HL-60 (cell line): ENCODE results near the gene NPAS1.

Source experiments
- DNase-seq, 2 experiments: peaks; one replicate each; pipeline ENCODE4 v3.0.0-alpha.2; 2010 to 2020; ENCODE audit warnings: low read depth in 1 of 2, low spot score in 1 of 2
- H3K27ac ChIP-seq: fragments of 250-450 bp; sonication (Bioruptor Pico); replicated peaks from 2 replicates; pipeline ENCODE4 v1.5.1; 2020; ENCODE audit warnings: mild to moderate bottlenecking, moderate library complexity
- H3K27me3 ChIP-seq: fragments of 250-450 bp; sonication (Bioruptor Pico); 2 replicates; pipeline ENCODE4 v1.5.1; 2021; ENCODE audit warnings: mild to moderate bottlenecking, moderate library complexity; ENCODE audit not compliant: insufficient read depth, poor library complexity, severe bottlenecking
- H3K4me3 ChIP-seq: replicated peaks from 2 replicates; pipeline ENCODE4 v1.5.1; 2011; ENCODE audit warnings: mild to moderate bottlenecking, control low read depth, low read length; ENCODE audit not compliant: insufficient read depth
- GABPA ChIP-seq: IDR thresholded peaks from 2 replicates; pipeline ENCODE4 v1.6.1; 2012; ENCODE audit warnings: low read depth
- POLR2AphosphoS5 ChIP-seq: IDR thresholded peaks from 2 replicates; pipeline ENCODE4 v1.6.1; 2012; ENCODE audit warnings: low read depth
- SPI1 ChIP-seq: IDR thresholded peaks from 2 replicates; pipeline ENCODE4 v1.6.1; 2012; ENCODE audit warnings: low read depth, mild to moderate bottlenecking, borderline replicate concordance
- TF ChIP-seq, protein P1 (sequence below): IDR thresholded peaks from one replicate; pipeline ENCODE4 v1.5.1; 2011; ENCODE audit warnings: low read length, control low read depth, inconsistent platforms; ENCODE audit not compliant: insufficient read depth
- TF ChIP-seq, protein P2 (sequence below): IDR thresholded peaks from 2 replicates; pipeline ENCODE4 v1.6.1; 2012; ENCODE audit warnings: low read depth; ENCODE audit not compliant: insufficient replicate concordance

The NPAS1 gene

GRCh38 chr19:47035127-47036096, 15.8 kb downstream of the NPAS1 start:
- DNase-seq, result peak; percentile 83 to 91
- Histone ChIP-seq H3K27ac (peak overlapping the region; percentile 44), H3K4me3 (peak overlapping the region; percentile 45), H3K27me3 (no peaks in the 10 kb centered on the region)
- TF ChIP-seq, protein P1, sequence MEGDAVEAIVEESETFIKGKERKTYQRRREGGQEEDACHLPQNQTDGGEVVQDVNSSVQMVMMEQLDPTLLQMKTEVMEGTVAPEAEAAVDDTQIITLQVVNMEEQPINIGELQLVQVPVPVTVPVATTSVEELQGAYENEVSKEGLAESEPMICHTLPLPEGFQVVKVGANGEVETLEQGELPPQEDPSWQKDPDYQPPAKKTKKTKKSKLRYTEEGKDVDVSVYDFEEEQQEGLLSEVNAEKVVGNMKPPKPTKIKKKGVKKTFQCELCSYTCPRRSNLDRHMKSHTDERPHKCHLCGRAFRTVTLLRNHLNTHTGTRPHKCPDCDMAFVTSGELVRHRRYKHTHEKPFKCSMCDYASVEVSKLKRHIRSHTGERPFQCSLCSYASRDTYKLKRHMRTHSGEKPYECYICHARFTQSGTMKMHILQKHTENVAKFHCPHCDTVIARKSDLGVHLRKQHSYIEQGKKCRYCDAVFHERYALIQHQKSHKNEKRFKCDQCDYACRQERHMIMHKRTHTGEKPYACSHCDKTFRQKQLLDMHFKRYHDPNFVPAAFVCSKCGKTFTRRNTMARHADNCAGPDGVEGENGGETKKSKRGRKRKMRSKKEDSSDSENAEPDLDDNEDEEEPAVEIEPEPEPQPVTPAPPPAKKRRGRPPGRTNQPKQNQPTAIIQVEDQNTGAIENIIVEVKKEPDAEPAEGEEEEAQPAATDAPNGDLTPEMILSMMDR, result peak; percentile 75
- TF ChIP-seq SPI1 (no peak), POLR2AphosphoS5 (no peak; the same call in 1 of the 2 replicates), GABPA (no peak)
- TF ChIP-seq, protein P2, sequence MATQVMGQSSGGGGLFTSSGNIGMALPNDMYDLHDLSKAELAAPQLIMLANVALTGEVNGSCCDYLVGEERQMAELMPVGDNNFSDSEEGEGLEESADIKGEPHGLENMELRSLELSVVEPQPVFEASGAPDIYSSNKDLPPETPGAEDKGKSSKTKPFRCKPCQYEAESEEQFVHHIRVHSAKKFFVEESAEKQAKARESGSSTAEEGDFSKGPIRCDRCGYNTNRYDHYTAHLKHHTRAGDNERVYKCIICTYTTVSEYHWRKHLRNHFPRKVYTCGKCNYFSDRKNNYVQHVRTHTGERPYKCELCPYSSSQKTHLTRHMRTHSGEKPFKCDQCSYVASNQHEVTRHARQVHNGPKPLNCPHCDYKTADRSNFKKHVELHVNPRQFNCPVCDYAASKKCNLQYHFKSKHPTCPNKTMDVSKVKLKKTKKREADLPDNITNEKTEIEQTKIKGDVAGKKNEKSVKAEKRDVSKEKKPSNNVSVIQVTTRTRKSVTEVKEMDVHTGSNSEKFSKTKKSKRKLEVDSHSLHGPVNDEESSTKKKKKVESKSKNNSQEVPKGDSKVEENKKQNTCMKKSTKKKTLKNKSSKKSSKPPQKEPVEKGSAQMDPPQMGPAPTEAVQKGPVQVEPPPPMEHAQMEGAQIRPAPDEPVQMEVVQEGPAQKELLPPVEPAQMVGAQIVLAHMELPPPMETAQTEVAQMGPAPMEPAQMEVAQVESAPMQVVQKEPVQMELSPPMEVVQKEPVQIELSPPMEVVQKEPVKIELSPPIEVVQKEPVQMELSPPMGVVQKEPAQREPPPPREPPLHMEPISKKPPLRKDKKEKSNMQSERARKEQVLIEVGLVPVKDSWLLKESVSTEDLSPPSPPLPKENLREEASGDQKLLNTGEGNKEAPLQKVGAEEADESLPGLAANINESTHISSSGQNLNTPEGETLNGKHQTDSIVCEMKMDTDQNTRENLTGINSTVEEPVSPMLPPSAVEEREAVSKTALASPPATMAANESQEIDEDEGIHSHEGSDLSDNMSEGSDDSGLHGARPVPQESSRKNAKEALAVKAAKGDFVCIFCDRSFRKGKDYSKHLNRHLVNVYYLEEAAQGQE, result no peak

DNA sequence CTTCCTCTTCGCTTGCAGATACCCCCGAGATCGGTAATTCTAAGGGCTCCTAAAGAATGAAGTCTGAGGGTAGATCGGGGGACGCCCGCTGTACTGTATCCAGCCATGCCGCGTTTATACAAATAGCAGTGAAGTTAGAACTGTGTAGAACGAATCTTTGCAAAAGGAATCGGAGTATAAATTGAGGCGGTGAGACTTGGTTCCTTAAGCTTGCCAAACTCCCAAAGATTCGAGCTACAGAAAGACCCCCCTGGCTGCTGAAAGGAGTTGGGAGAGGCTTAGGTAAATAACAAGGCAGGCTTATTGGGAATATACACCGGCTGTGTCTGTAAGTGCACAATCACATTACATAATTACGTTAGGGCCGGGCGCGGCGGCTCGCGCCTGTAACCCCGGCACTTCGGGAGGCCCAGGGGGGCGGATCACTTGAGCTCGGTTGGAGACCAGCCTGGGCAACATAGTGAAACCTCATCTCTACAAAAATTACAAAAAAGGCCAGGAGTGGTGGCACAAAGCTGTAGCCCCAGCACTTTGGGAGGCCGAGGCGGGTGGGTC, 16.5 kb downstream of the NPAS1 start:
- Histone ChIP-seq H3K27me3 (no peaks in the 10 kb centered on the region), H3K27ac (peak overlapping the region; percentile 42), H3K4me3 (peak overlapping the region; percentile 45)
- TF ChIP-seq SPI1 (no peak), GABPA (no peak)
- TF ChIP-seq, protein P1, result no peak
- DNase-seq, result peak; percentile 37 to 68

DNA sequence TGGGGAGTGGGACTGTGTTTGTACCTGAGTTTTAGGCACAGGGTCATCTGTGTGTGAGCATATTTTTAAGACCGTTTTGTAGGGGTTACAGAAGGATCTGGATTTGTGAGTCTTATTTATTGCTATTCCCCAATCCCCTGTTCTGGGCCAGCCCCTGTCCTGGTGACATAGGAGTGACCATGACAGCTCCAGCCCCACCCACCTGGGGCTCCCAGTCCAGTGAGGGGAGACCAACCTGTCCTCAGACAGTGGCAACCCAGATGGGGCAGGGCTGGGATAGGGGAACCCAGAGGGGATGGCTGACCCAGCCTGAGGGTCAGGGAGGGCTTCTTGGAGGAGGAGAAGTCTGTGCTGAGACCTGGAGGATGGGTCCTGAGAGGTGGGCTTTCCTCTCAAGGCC, 18.1 kb downstream of the NPAS1 start:
- TF ChIP-seq, protein P1, result no peak
- TF ChIP-seq GABPA (no peak), SPI1 (no peak), POLR2AphosphoS5 (no peak)
- TF ChIP-seq, protein P2, result no peak
- H3K4me3 ChIP-seq, result no peak overlapping the region
- H3K27me3 ChIP-seq, result no peaks in the 10 kb centered on the region
- H3K27ac ChIP-seq, result no peak overlapping the region
- DNase-seq, result no peak
